GM23338 (cell line): ENCODE results near the gene GTSF1L. TPM values are rescaled to one million over a fixed set of nuclear protein-coding genes. Genes with fewer than 3 reads are reported as not detected.

ENCODE experiments used
- ATAC-seq: fragments of 200-7000 bp; cut with Tn5 transposase; 3 replicates; pipeline ENCODE4 v1.9.1; 2020
- DNase-seq: peaks from one replicate; pipeline ENCODE4 v3.0.0-alpha.2; 2015; ENCODE audit warnings: low spot score
- H2AFZ ChIP-seq: fragments of 200-600 bp; sonication (generic); 2 replicates; pipeline ENCODE4 v1.8.0; 2016; ENCODE audit warnings: antibody characterized with exemption, mild to moderate bottlenecking, moderate library complexity
- H3F3A ChIP-seq: fragments of 200-600 bp; sonication (generic); replicated peaks from 2 replicates; pipeline ENCODE4 v1.8.0; 2017; ENCODE audit warnings: antibody characterized with exemption, mixed run types, low read depth
- H3K27ac ChIP-seq: fragments of 200-600 bp; sonication (generic); 2 replicates; pipeline ENCODE4 v1.6.1; 2016; ENCODE audit warnings: low read depth
- H3K27me3 ChIP-seq: fragments of 200-600 bp; sonication (generic); 2 replicates; pipeline ENCODE4 v1.8.0; 2016; ENCODE audit warnings: mild to moderate bottlenecking, mixed run types, moderate library complexity; ENCODE audit not compliant: insufficient read depth
- H3K36me3 ChIP-seq: fragments of 200-600 bp; sonication (generic); 2 replicates; pipeline ENCODE4 v1.8.0; 2016; ENCODE audit warnings: mild to moderate bottlenecking; ENCODE audit not compliant: insufficient read depth
- H3K4me1 ChIP-seq: fragments of 200-600 bp; sonication (generic); 2 replicates; pipeline ENCODE4 v1.8.0; 2016; ENCODE audit warnings: mild to moderate bottlenecking, moderate library complexity; ENCODE audit not compliant: insufficient read depth
- H3K4me2 ChIP-seq: fragments of 200-600 bp; sonication (generic); 2 replicates; pipeline ENCODE4 v1.7.1; 2017; ENCODE audit warnings: mixed run types
- H3K4me3 ChIP-seq: fragments of 200-600 bp; sonication (generic); 2 replicates; pipeline ENCODE4 v1.6.1; 2016; ENCODE audit warnings: mixed run types
- H3K79me2 ChIP-seq: fragments of 200-600 bp; sonication (generic); replicated peaks from 2 replicates; pipeline ENCODE4 v1.8.0; 2017; ENCODE audit warnings: mild to moderate bottlenecking; ENCODE audit not compliant: insufficient read depth
- H3K9me2 ChIP-seq: fragments of 200-600 bp; sonication (generic); 2 replicates; pipeline ENCODE4 v1.8.0; 2017; ENCODE audit not compliant: insufficient read depth
- H4K20me1 ChIP-seq: fragments of 200-600 bp; sonication (generic); replicated peaks from 2 replicates; pipeline ENCODE4 v1.8.0; 2017; ENCODE audit warnings: mild to moderate bottlenecking; ENCODE audit not compliant: insufficient read depth
- H3K27ac Mint-ChIP-seq: 2 replicates; pipeline ENCODE4 v1.8.0; 2020; ENCODE audit warnings: inconsistent platforms, mild to moderate bottlenecking, moderate library complexity, mixed read lengths
- H3K27me3 Mint-ChIP-seq: 3 replicates; pipeline ENCODE4 v1.8.0; 2022; ENCODE audit warnings: low read depth, mild to moderate bottlenecking, moderate library complexity, mixed read lengths, inconsistent platforms; ENCODE audit not compliant: insufficient read depth, poor library complexity
- H3K36me3 Mint-ChIP-seq: 3 replicates; pipeline ENCODE4 v1.8.0; 2021; ENCODE audit warnings: low read depth, mild to moderate bottlenecking, inconsistent platforms, moderate library complexity, mixed read lengths
- H3K4me1 Mint-ChIP-seq: 3 replicates; pipeline ENCODE4 v1.8.0; 2020; ENCODE audit warnings: mild to moderate bottlenecking, inconsistent platforms, mixed read lengths
- H3K4me3 Mint-ChIP-seq: 3 replicates; pipeline ENCODE4 v1.8.0; 2021; ENCODE audit warnings: moderate library complexity, mild to moderate bottlenecking, inconsistent platforms, mixed read lengths
- H3K9me3 Mint-ChIP-seq: 3 replicates; pipeline ENCODE4 v1.8.0; 2020; ENCODE audit warnings: moderate library complexity, mild to moderate bottlenecking, inconsistent platforms, mixed read lengths
- CREB1 ChIP-seq: fragments of 250-450 bp; sonication (Bioruptor Pico); IDR thresholded peaks from 2 replicates; pipeline ENCODE4 v1.5.0; 2020; ENCODE audit warnings: low read depth, mild to moderate bottlenecking, moderate library complexity
- ETS1 ChIP-seq: IDR thresholded peaks from 2 replicates; pipeline ENCODE4 v1.6.1; 2016; ENCODE audit warnings: antibody characterized with exemption
- EZH2 ChIP-seq: fragments of 200-600 bp; sonication (generic); IDR thresholded peaks from one replicate; pipeline ENCODE4 v1.8.0; 2017; ENCODE audit warnings: antibody characterized with exemption, mild to moderate bottlenecking, low read depth; ENCODE audit not compliant: unreplicated experiment
- EZH2phosphoT487 ChIP-seq: fragments of 200-600 bp; sonication (generic); IDR thresholded peaks from one replicate; pipeline ENCODE4 v1.8.1; 2018; ENCODE audit warnings: antibody characterized with exemption; ENCODE audit not compliant: unreplicated experiment
- JUNB ChIP-seq: IDR thresholded peaks from one replicate; pipeline ENCODE4 v1.6.1; 2016; ENCODE audit warnings: antibody characterized with exemption; ENCODE audit not compliant: unreplicated experiment
- NANOG ChIP-seq: IDR thresholded peaks from 2 replicates; pipeline ENCODE4 v1.6.1; 2016; ENCODE audit warnings: antibody characterized with exemption, borderline replicate concordance
- POLR2AphosphoS5 ChIP-seq: IDR thresholded peaks from 2 replicates; pipeline ENCODE4 v1.6.1; 2016; ENCODE audit warnings: antibody characterized with exemption, low read depth
- REST ChIP-seq: IDR thresholded peaks from one replicate; pipeline ENCODE4 v1.6.1; 2018; ENCODE audit warnings: antibody characterized with exemption; ENCODE audit not compliant: unreplicated experiment
- STAT1 ChIP-seq: IDR thresholded peaks from one replicate; pipeline ENCODE4 v1.6.1; 2016; ENCODE audit warnings: antibody characterized with exemption; ENCODE audit not compliant: unreplicated experiment
- ZNF114 ChIP-seq: fragments of 250-450 bp; sonication (Bioruptor Pico); IDR thresholded peaks from 2 replicates; pipeline ENCODE4 v1.5.0; 2020; ENCODE audit warnings: mild to moderate bottlenecking, moderate library complexity
- ZNF331 ChIP-seq: fragments of 250-450 bp; sonication (Bioruptor Pico); IDR thresholded peaks from 2 replicates; pipeline ENCODE4 v1.5.0; 2020; ENCODE audit warnings: low read depth, mild to moderate bottlenecking, moderate library complexity
- polyA plus RNA-seq: library from polyadenylated mRNA; unstranded; fragments of >200 nt; fragmentation: Nextera tagmentation; extraction: Ambion mirVana; gene quantifications from 2 replicates; pipeline ENCODE4 v1.2.1, GENCODE V29; 2016
- total RNA-seq: library from RNA; depleted of rRNA; stranded (reverse); fragments of >200 nt; shearing (Covaris generic); gene quantifications from 2 replicates; pipeline ENCODE4 v1.2.3, GENCODE V29; 2014
- TF ChIP-seq, protein P1 (sequence below), 2 experiments: fragments of 200-600 bp in 1 of 2; sonication (generic) in 1 of 2; conservative IDR thresholded peaks; 2 replicates each; pipeline versions ENCODE4 v1.5.1 to v1.6.1; 2016 to 2017; ENCODE audit warnings: antibody characterized with exemption in 2 of 2, low read depth in 2 of 2, mild to moderate bottlenecking in 2 of 2, moderate library complexity in 1 of 2

Gene GTSF1L
- total and polyA plus RNA-seq, 2 experiments from 2014 or later = not detected

- no peak overlapping the region for H3K4me2 ChIP-seq
- ATAC-seq (no peak), DNase-seq (no peak)
- Mint-ChIP-seq H3K36me3 (peaks cover 26% of the 10 kb centered on the region), H3K27me3 (peaks cover 6% of the 10 kb centered on the region), H3K4me1 (peaks cover 7% of the 10 kb centered on the region; the same call in 1 of the 3 replicates), H3K27ac (no peak overlapping the region), H3K4me3 (no peak overlapping the region), H3K9me3 (no peaks in the 10 kb centered on the region; the same call in 2 of the 3 replicates)
- H3K4me1 ChIP-seq = no peaks in the 10 kb centered on the region; the same call in 1 of the 2 replicates
- no peak overlapping the region for H3K27ac ChIP-seq
- no peaks in the 10 kb centered on the region for H3K27me3 ChIP-seq
- H3K36me3 ChIP-seq = no peaks in the 10 kb centered on the region
- no peak overlapping the region for H3K4me3 ChIP-seq
- no peaks in the 10 kb centered on the region for H3K9me2 ChIP-seq
- H3F3A ChIP-seq = no peaks in the 10 kb centered on the region
- H2AFZ ChIP-seq = no peak overlapping the region
- H4K20me1 ChIP-seq = no peaks in the 10 kb centered on the region; the same call in 1 of the 2 replicates
- H3K79me2 ChIP-seq = no peaks in the 10 kb centered on the region
- no peak for TF ChIP-seq ETS1
- no peak for TF ChIP-seq STAT1
- no peak for TF ChIP-seq ZNF331 (CRISPR knock-in tag)
These were observed 6.8 kb downstream of the GTSF1L start for GRCh38 chr20:43720007-43720406.

DNA sequence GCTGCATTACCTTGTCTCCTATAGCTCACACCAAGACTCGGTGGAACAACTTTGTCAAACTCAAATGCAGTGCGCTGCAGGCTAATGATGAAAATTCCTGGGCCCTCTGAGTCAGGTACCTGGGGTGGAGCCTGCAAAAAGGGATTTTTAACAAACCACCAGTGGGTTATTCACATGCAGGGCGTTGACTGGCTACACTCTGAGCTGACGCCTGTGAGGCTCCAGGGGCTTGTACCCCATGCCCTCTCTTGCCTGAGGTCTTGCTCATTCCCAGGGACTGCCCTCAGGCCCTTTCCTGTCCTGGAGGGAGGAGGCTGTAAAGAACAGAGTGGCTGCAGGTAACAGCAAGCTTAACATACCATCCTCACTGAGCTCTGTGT is 9.2 kb downstream of the GTSF1L start:
- Histone ChIP-seq H3K4me3 (no peak overlapping the region), H3K36me3 (0 out of 2 replicates have a peak, but pooled peaks cover 8% of the 10 kb centered on the region), H3K27ac (no peak overlapping the region), H3K4me2 (no peak overlapping the region), H3F3A (no peaks in the 10 kb centered on the region), H3K9me2 (no peaks in the 10 kb centered on the region), H3K4me1 (no peaks in the 10 kb centered on the region; the same call in 1 of the 2 replicates), H3K79me2 (no peaks in the 10 kb centered on the region), H3K27me3 (no peaks in the 10 kb centered on the region), H2AFZ (no peak overlapping the region), H4K20me1 (no peaks in the 10 kb centered on the region; the same call in none of the 2 replicates)
- peaks cover 7% of the 10 kb centered on the region; the same call in 1 of the 3 replicates for H3K4me1 Mint-ChIP-seq
- no peak overlapping the region for H3K27ac Mint-ChIP-seq
- peaks cover 6% of the 10 kb centered on the region for H3K27me3 Mint-ChIP-seq
- ATAC-seq (no peak), DNase-seq (no peak)
- peaks cover 44% of the 10 kb centered on the region for H3K36me3 Mint-ChIP-seq
- no peak overlapping the region for H3K4me3 Mint-ChIP-seq
- H3K9me3 Mint-ChIP-seq = no peaks in the 10 kb centered on the region; the same call in 2 of the 3 replicates
- no peak for TF ChIP-seq POLR2AphosphoS5
- no peak for TF ChIP-seq JUNB
- TF ChIP-seq, protein P1, sequence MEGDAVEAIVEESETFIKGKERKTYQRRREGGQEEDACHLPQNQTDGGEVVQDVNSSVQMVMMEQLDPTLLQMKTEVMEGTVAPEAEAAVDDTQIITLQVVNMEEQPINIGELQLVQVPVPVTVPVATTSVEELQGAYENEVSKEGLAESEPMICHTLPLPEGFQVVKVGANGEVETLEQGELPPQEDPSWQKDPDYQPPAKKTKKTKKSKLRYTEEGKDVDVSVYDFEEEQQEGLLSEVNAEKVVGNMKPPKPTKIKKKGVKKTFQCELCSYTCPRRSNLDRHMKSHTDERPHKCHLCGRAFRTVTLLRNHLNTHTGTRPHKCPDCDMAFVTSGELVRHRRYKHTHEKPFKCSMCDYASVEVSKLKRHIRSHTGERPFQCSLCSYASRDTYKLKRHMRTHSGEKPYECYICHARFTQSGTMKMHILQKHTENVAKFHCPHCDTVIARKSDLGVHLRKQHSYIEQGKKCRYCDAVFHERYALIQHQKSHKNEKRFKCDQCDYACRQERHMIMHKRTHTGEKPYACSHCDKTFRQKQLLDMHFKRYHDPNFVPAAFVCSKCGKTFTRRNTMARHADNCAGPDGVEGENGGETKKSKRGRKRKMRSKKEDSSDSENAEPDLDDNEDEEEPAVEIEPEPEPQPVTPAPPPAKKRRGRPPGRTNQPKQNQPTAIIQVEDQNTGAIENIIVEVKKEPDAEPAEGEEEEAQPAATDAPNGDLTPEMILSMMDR (conservative IDR thresholded peaks at IDR 0.05; ENCODE audit: low read depth in 2 of 2) = no peak
- TF ChIP-seq NANOG = no peak
- no peak for TF ChIP-seq CREB1
- no peak for TF ChIP-seq ZNF331 (CRISPR knock-in tag)
- no peak for TF ChIP-seq EZH2
- no peak for TF ChIP-seq ZNF114 (CRISPR knock-in tag)
- TF ChIP-seq ETS1 = no peak
- TF ChIP-seq REST = no peak
- no peak for TF ChIP-seq STAT1
- TF ChIP-seq EZH2phosphoT487 = no peak
